Measurements from ENCODE around the gene CNOT4.

CNOT4 gene

GRCh38 chr7:135369405-135369804 is 140.5 kb downstream of the CNOT4 start:
- TF ChIP-seq CTCF (IDR thresholded peaks at IDR 0.05), result no peak

GRCh38 chr7:135368416-135369186 is 141.3 kb downstream of the CNOT4 start:
- no peak for TF ChIP-seq CTCF (IDR thresholded peaks at IDR 0.05)

- TF ChIP-seq CTCF (IDR thresholded peaks at IDR 0.05), result no peak
Observed at GRCh38 chr7:135366843-135367508, 142.9 kb downstream of the CNOT4 start.

GRCh38 chr7:135365721-135366120 is 144.2 kb downstream of the CNOT4 start:
- no peak for TF ChIP-seq CTCF (IDR thresholded peaks at IDR 0.05)

- no peak for TF ChIP-seq CTCF (IDR thresholded peaks at IDR 0.05)
Observed at GRCh38 chr7:135364206-135364605, 145.7 kb downstream of the CNOT4 start.

GRCh38 chr7:135362871-135363270 is 147.0 kb downstream of the CNOT4 start:
- no peak; the same call in 1 of the 2 replicates for TF ChIP-seq CTCF (IDR thresholded peaks at IDR 0.05)

- TF ChIP-seq CTCF (IDR thresholded peaks at IDR 0.05), result no peak
Observed at GRCh38 chr7:135361788-135362187, 148.1 kb downstream of the CNOT4 start.

All from LNCAP (cell line).